ENCODE measurements around the gene NINJ2.

GRCh38 chr12:664075-664778 lies 982 bp upstream of the NINJ2 start:
- no peak for TF ChIP-seq CTCF (IDR thresholded peaks at IDR 0.05)
- no peak for TF ChIP-seq POLR2A (IDR thresholded peaks at IDR 0.05)

All from gastroesophageal sphincter (tissue), 3 donors.